ENCODE measurements around the gene PLXNC1.

Gene PLXNC1

DNA sequence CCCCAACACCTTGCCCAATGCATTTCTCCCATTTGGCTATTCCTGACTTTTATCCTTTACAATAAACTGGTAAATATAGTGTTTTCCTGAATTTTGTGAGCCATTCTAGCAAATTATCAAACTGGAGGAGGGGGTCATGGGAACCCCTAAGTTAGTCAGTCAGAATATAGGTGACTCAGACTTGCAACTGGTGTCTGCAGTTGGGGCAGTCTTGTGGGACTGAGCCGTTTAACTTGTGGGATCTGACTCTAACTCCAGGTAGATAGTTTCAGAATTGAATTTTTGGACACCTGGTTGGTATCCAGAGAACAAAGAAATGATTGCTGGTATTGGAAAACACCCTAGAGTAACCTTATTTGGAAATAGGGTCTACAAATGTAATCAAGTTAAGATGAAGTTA lies 177.9 kb downstream of the PLXNC1 start:
- in situ Hi-C loops (cut with HindIII; ENCODE audit: low sequenced_read_pairs) = no loop called here

DNA sequence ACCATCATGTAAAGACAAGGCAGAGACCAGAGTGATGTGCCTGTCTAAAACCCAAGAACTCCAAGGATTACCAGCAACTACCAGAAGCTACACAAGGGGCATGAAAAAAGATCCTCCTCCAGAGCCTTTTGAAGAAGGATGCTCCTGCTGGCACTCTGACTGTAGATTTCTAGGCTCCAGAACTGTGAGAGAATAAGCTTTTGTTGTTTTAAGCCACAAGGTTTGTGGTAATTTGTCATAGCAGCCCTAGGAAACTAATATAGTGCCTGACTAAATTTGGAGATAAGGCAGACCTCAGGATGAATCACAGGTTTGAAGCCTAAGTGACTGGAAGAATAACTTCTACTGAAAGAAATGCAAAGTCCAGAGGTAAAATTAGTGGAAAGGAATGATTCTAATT lies 178.3 kb downstream of the PLXNC1 start:
- in situ Hi-C loops (cut with HindIII; ENCODE audit: low sequenced_read_pairs) = no loop called here

DNA sequence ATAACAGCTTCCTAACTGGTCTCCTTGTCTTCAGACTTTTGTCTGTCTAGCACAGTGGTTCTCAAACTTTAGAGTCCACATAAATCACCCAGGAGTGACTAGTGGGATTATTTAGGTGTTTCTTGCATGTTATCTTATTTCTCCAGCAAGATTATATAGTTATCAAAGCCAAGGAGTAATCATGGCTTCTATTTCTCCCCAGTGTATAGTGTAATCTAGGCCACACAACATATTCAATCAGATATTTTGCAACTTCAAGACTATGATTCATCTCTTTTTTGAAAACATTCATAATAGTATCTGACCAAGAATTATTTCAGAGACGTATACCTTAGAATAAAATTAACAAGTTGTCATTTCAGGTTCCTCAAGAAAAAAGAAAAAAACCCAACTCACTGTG lies 179.4 kb downstream of the PLXNC1 start:
- in situ Hi-C loops (cut with HindIII; ENCODE audit: low sequenced_read_pairs) = no loop called here

DNA sequence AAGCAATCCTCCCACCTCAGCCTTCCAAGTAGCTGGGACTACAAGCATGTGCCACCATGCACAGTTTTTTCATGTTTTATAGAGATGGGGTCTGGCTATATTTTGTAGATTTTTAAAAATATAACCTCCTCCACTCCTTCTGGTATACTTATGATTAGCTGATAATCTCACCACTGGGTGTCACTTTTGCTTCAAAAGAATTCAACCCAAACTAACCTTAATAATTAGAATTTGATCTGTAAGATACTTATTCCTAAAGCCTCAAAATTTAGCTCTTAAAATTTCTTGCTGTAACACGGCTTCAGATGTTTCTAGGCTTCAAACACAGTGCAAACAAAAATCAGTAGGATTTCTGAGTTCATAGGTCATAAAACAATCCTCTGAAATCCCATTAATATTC lies 181.0 kb downstream of the PLXNC1 start:
- in situ Hi-C loops (cut with HindIII; ENCODE audit: low sequenced_read_pairs) = no loop called here

DNA sequence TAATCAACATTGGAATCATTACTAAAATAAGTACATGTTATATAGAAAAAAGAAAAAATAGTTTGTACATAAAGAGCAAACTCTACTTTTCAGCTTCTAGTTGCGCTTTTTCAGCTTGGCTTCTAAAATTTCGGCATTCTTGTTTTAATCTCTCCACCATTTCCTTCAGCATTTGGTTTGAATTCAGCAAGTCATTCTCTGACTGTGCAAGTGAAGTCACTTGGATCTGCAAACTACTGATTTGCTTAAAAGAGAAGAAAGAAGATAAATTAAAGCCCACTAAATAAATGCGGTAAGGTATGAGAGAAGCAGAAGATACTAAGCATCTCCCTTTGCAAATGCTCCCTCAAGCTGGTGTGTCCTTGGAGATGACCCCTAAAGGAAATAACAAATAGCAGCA lies 185.0 kb downstream of the PLXNC1 start:
- in situ Hi-C loops (cut with HindIII; ENCODE audit: low sequenced_read_pairs) = no loop called here

DNA sequence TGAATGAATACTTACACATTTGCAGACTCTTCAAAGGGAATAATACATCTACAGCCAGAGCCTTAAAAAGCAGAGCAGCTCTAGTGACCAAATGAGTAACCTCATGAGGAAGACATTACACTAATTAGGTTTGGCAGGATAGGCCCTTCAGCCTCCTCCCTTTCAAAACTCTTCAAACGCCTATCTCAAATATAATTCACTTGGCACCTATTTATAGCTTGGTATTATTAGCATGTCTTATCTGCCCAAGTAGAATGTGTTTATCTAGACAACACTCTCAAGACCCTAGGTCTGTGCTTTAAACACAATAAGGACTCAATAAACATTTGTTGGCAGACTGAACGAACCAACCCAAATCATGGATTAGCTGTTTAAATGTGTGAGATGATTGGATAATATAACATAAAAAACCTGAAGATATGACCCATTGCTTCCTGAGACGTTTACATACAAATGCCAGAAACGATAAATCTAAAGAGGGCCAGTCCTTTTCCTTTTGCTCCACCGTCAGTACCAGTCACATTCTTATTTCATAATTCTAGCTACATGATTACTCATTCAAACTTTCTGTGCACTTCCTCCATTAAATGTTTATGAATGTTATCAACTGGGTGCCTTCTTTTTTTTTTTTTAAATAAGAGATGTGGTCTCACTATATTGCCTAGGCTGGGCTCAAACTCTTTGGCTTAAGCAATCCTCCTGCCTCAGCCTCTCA lies 188.0 kb downstream of the PLXNC1 start:
- in situ Hi-C loops (cut with HindIII; ENCODE audit: low sequenced_read_pairs) = no loop called here

DNA sequence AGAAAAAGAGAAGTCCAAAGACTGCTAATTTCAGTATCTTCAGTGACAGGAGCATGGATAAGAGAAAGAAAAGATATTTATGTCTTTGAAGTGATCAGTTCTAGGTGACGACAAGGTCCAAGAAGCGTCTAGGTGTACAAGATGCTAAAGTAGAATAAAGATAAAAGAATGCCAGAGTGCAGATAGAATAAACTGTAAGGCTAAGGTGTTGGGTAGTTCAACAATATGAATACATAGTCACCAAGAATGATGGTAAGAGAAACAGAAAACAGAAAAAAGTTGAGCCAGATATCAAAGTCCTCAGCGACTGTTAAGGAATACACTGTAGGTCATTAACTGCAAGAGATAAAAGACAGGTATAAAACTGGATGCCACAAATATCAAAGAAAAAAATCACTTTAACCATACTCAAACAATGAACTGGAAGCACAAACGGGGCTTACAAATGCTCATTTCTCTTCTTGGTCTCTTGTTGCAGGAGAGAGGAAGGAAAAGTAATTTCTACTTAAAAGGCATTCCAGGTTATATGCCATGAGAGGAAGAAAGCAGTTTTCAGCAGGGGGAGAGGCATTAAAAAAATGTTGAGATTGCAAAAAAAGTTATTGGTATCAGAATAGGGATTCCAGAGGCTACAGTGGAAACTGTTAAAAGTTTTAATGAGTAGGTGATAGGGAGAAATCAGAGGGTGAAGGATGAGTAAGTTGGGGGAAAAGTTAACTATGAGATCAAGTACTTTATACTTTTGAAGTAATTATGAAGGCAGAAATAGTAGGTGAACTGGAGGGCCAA lies 189.8 kb downstream of the PLXNC1 start:
- in situ Hi-C loops (cut with HindIII; ENCODE audit: low sequenced_read_pairs) = no loop called here

DNA sequence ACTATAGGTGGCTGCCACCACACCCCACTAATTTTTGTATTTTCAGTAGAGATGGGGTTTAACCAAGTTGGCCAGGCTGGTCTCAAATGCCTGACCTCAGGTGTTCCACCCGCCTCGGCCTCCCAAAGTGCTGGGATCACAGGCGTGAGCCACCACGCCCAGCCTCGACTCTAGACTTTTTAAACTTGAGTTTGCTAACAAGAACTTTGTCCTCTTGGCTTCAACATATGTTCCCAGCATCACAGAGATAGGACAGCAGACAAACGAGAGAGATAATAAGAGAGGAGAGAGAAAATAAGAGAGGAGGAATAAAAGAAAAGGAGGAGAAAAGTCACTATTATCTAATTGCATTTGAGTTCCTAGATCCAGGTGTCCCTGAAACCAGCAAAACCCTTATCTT lies 192.2 kb downstream of the PLXNC1 start:
- in situ Hi-C loops (cut with HindIII; ENCODE audit: low sequenced_read_pairs) = no loop called here

DNA sequence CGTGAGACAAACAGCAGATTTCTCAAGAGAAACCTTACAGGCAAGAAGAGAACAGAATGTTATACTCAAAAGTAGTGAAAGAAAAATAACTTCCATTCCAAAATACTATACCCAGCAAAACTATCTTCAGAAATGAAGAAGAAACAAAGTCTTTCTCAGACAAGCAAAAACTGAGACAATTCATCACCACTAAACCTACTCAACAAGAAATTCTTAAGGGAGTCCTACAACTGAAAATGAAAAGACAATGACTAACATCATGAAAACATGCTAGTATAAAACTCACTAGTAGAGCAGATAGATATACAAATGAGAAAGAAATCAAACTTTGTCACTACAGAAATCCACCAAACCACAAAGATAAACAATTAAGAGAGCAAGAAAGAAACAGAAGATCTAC lies 204.8 kb downstream of the PLXNC1 start:
- in situ Hi-C loops (cut with HindIII; ENCODE audit: low sequenced_read_pairs) = no loop called here
